ENCODE measurements around the gene ASCC1. TPM values are rescaled to one million over a fixed set of nuclear protein-coding genes. Genes with fewer than 3 reads are reported as not detected.

ASCC1 gene
- polyA plus RNA-seq, 4 donors: 9.2 to 21.3 (median 16.1) TPM

DNA sequence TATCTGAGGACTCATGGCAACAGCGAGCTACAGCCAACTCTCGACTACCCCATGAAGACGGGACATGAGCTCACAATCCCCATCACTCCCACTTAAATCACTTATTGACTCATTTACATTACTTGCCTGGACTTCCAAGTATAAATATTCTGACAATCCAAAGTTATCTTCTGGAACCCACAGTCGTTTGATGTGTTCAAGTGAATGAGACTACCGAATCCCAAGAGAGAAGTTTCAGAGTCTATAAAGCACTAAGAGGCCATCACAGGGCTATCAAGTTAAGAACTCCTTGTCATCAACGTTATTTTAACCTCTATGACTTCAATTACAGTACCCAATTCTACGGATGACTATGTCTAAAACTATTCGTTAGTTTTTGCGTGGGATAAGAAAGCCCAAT lies 11.8 kb downstream of the ASCC1 start:
- FAIRE-seq: no peak

DNA sequence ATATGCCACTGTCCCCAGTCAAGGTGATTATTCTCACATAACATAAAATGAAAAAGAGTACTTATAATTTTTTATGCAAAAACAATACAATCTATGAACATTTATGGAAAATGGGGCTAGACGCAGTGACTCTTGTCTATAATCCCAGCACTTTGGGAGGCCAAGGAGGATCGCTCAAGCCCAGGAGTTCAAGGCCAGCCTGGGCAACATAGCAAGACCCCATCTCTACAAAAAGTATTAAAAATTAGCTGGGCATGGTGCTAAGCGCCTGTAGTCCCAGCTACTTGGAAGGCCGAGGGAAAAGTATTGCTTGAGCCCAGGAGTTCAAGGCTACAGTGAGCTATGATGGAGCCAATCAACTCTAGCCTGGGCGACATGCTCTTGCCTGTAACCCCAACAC lies 14.8 kb downstream of the ASCC1 start:
- Histone ChIP-seq H3K4me3 (ENCODE audit: low read depth in 1 of 3, low read length in 3 of 3) (no peak overlapping the region), H3K27ac (ENCODE audit: low read depth in 1 of 3, low read length in 2 of 3) (no peak overlapping the region), H3K9me3 (ENCODE audit: control insufficient read depth in 2 of 2, insufficient read depth in 1 of 2, low read depth in 1 of 2, low read length in 1 of 2) (no peaks in the 10 kb centered on the region), H3K4me1 (ENCODE audit: control insufficient read depth in 3 of 3, insufficient read depth in 2 of 3, low read depth in 1 of 3, low read length in 2 of 3) (no peaks in the 10 kb centered on the region), H3K36me3 (ENCODE audit: control insufficient read depth in 3 of 3, insufficient read depth in 2 of 3, low read depth in 1 of 3, low read length in 3 of 3) (peaks cover 0 to 25% (median 8%) of the 10 kb centered on the region in 3 donors), H3K27me3 (ENCODE audit: control insufficient read depth in 3 of 3, insufficient read depth in 3 of 3, low read length in 3 of 3) (no peaks in the 10 kb centered on the region)
- DNase-seq (no peak), FAIRE-seq (no peak)
- 76 to 95% (median 83%) methylated on average over 5 of the region's 5 CpGs for WGBS, 3 donors

More for the DNA sequence above, 11.8 kb downstream of the ASCC1 start:
- H3K4me1 ChIP-seq (ENCODE audit: control insufficient read depth in 3 of 3, insufficient read depth in 2 of 3, low read depth in 1 of 3, low read length in 2 of 3): no peaks in the 10 kb centered on the region
- H3K4me3 ChIP-seq (ENCODE audit: low read depth in 1 of 3, low read length in 3 of 3): no peak overlapping the region
- no peak overlapping the region for H3K27ac ChIP-seq (ENCODE audit: low read depth in 1 of 3, low read length in 2 of 3)
- H3K27me3 ChIP-seq (ENCODE audit: control insufficient read depth in 3 of 3, insufficient read depth in 3 of 3, low read length in 3 of 3): no peaks in the 10 kb centered on the region
- WGBS, 3 donors: 86 to 92% (median 89%) methylated on average over 9 of the region's 9 CpGs
- no peak for DNase-seq
- peaks cover 0 to 37% (median 7%) of the 10 kb centered on the region in 3 donors for H3K36me3 ChIP-seq (ENCODE audit: control insufficient read depth in 3 of 3, insufficient read depth in 2 of 3, low read depth in 1 of 3, low read length in 3 of 3)
- no peaks in the 10 kb centered on the region for H3K9me3 ChIP-seq (ENCODE audit: control insufficient read depth in 2 of 2, insufficient read depth in 1 of 2, low read depth in 1 of 2, low read length in 1 of 2)

DNA sequence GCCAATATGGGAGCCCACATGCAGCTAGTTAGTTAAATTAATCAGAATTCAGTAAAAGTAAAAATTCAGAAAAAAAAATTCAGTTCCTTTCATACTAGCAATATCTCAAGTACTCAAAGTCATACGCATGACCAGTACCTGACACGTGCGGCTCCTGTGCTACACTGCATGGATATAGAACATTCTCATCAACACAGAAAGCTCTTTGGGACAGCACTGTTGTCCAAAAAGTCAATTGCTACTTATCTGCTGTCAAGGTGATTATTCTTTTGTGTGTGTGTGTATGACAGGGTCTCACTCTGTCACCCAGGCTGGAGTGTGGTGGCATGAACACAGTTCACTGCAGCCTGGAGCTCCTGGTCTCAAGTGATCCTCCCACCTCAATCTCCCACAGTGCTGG lies 15.2 kb downstream of the ASCC1 start:
- FAIRE-seq (no peak), DNase-seq (no peak)
- Histone ChIP-seq H3K36me3 (ENCODE audit: control insufficient read depth in 3 of 3, insufficient read depth in 2 of 3, low read depth in 1 of 3, low read length in 3 of 3) (peaks cover 0 to 28% (median 10%) of the 10 kb centered on the region in 3 donors), H3K9me3 (ENCODE audit: control insufficient read depth in 2 of 2, insufficient read depth in 1 of 2, low read depth in 1 of 2, low read length in 1 of 2) (no peaks in the 10 kb centered on the region), H3K4me3 (ENCODE audit: low read depth in 1 of 3, low read length in 3 of 3) (no peak overlapping the region), H3K4me1 (ENCODE audit: control insufficient read depth in 3 of 3, insufficient read depth in 2 of 3, low read depth in 1 of 3, low read length in 2 of 3) (no peaks in the 10 kb centered on the region), H3K27ac (ENCODE audit: low read depth in 1 of 3, low read length in 2 of 3) (no peak overlapping the region), H3K27me3 (ENCODE audit: control insufficient read depth in 3 of 3, insufficient read depth in 3 of 3, low read length in 3 of 3) (no peaks in the 10 kb centered on the region)
- WGBS, 3 donors: 98 to 99% (median 99%) methylated on average over 3 of the region's 3 CpGs

DNA sequence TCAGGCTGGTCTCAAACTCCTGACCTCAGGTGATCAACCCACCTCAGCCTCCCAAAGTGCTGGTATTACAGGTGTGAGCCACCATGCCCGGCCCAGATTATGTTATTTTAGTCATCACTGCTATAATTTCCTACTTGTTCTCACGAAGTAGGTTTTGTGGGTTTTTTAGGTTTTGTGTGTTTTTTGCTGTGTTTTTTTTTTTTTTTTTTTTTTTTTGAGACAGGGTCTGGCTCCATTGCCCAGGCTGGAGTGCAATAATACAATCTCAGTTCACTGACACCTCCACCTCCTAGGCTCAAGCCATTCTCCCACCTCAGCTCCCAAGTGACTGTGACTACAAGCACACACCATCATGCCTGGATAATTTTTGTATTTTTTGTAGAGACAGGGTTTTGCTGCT lies 21.1 kb downstream of the ASCC1 start:
- 84 to 90% (median 85%) methylated on average over 2 of the region's 2 CpGs for WGBS, 3 donors
- Histone ChIP-seq H3K4me3 (ENCODE audit: low read depth in 1 of 3, low read length in 3 of 3) (no peak overlapping the region), H3K36me3 (ENCODE audit: control insufficient read depth in 3 of 3, insufficient read depth in 2 of 3, low read depth in 1 of 3, low read length in 3 of 3) (peaks cover 0 to 30% (median 5%) of the 10 kb centered on the region in 3 donors), H3K27ac (ENCODE audit: low read depth in 1 of 3, low read length in 2 of 3) (no peak overlapping the region), H3K4me1 (ENCODE audit: control insufficient read depth in 3 of 3, insufficient read depth in 2 of 3, low read depth in 1 of 3, low read length in 2 of 3) (no peaks in the 10 kb centered on the region), H3K27me3 (ENCODE audit: control insufficient read depth in 3 of 3, insufficient read depth in 3 of 3, low read length in 3 of 3) (no peaks in the 10 kb centered on the region), H3K9me3 (ENCODE audit: control insufficient read depth in 2 of 2, insufficient read depth in 1 of 2, low read depth in 1 of 2, low read length in 1 of 2) (no peaks in the 10 kb centered on the region)
- FAIRE-seq (no peak), DNase-seq (no peak)

DNA sequence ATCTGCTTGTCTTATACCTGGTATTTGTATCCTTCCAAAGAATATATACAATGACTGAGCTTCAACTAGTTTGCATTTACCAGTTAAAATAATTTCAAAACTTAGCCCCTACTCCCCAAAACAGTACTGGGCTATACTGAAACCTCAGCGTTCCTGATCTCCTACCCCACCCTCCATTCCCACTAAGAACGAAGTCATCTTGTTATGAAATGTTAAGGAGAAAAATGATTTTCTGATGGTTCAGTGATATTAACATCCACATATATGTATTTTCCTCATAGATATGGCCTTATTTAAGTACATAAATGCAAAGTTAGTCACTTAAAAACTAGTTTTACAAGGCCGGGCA lies 29.1 kb downstream of the ASCC1 start:
- H3K4me3 ChIP-seq (ENCODE audit: low read depth in 1 of 3, low read length in 3 of 3): no peak overlapping the region
- FAIRE-seq (no peak), DNase-seq (no peak)
- H3K27me3 ChIP-seq (ENCODE audit: control insufficient read depth in 3 of 3, insufficient read depth in 3 of 3, low read length in 3 of 3): no peaks in the 10 kb centered on the region
- no peaks in the 10 kb centered on the region for H3K9me3 ChIP-seq (ENCODE audit: control insufficient read depth in 2 of 2, insufficient read depth in 1 of 2, low read depth in 1 of 2, low read length in 1 of 2)
- peaks cover 2 to 16% (median 3%) of the 10 kb centered on the region in 3 donors for H3K36me3 ChIP-seq (ENCODE audit: control insufficient read depth in 3 of 3, insufficient read depth in 2 of 3, low read depth in 1 of 3, low read length in 3 of 3)
- no peaks in the 10 kb centered on the region for H3K4me1 ChIP-seq (ENCODE audit: control insufficient read depth in 3 of 3, insufficient read depth in 2 of 3, low read depth in 1 of 3, low read length in 2 of 3)
- 81 to 99% (median 87%) methylated on average over 3 of the region's 3 CpGs for WGBS, 3 donors
- H3K27ac ChIP-seq (ENCODE audit: low read depth in 1 of 3, low read length in 2 of 3): peak overlapping the region in 1 of 3 donors; percentile 49

DNA sequence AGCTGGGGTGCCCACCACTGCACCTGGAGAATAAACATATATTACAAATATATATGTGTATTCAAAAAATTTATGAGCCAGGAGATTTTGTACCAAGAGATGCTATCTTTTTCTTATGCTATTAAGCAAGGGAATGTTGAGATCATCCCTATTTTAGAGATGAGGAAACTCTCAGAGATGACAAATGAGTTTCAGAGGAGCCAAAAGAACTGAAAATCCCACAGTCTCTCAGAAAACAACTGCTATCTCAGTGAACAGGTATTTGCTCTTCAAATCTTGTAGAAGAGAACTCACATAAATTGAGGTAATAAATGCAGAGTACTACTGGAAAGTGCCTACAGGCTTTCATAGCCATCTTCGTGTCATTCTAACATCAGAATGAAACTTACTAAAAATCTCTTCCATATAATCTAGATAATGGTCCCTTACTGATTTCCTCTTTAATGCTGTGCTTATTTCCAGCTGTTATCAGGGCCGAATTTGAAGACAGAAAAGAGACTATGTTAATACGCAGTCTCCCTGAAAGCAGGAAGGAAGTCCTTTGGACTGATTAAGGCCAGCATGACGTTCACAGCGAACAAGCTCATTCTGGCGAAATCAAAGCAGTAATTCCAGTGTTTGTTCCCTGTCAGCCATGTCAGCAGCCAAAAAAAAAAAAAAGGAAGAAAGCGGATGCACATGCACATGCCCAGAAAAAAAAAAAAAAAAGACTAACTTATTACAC lies 29.7 kb downstream of the ASCC1 start:
- WGBS, 3 donors: 66 to 93% (median 80%) methylated on average over 7 of the region's 7 CpGs
- DNase-seq (no peak), FAIRE-seq (no peak)
- Histone ChIP-seq H3K27ac (ENCODE audit: low read depth in 1 of 3, low read length in 2 of 3) (peak overlapping the region in 1 of 3 donors; percentile 41), H3K4me3 (ENCODE audit: low read depth in 1 of 3, low read length in 3 of 3) (no peak overlapping the region), H3K36me3 (ENCODE audit: control insufficient read depth in 3 of 3, insufficient read depth in 2 of 3, low read depth in 1 of 3, low read length in 3 of 3) (peaks cover 2 to 18% (median 3%) of the 10 kb centered on the region in 3 donors), H3K27me3 (ENCODE audit: control insufficient read depth in 3 of 3, insufficient read depth in 3 of 3, low read length in 3 of 3) (no peaks in the 10 kb centered on the region), H3K9me3 (ENCODE audit: control insufficient read depth in 2 of 2, insufficient read depth in 1 of 2, low read depth in 1 of 2, low read length in 1 of 2) (no peaks in the 10 kb centered on the region), H3K4me1 (ENCODE audit: control insufficient read depth in 3 of 3, insufficient read depth in 2 of 3, low read depth in 1 of 3, low read length in 2 of 3) (no peaks in the 10 kb centered on the region)

DNA sequence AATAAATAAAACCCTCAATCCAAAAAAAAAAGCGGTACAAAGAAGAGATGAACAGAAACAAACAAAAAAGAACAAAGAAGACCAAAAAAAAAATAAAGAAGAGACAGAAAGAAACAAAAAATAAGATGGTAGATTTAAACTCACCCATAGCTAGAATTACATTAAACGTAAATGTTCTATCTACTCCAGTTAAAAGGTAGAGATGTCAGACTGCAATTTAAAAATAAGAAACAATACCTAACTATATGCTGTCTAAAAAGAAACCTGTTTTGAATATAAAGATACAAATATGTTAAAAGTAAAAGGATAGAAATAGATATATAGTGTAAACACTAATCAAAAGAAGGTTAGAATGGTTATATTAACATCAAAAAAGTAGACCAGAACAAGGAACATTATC lies 31.9 kb downstream of the ASCC1 start:
- no peak overlapping the region for H3K27ac ChIP-seq (ENCODE audit: low read depth in 1 of 3, low read length in 2 of 3)
- WGBS, 3 donors: 96 to 100% (median 99%) methylated on average over 2 of the region's 2 CpGs
- DNase-seq (no peak), FAIRE-seq (no peak)
- H3K27me3 ChIP-seq (ENCODE audit: control insufficient read depth in 3 of 3, insufficient read depth in 3 of 3, low read length in 3 of 3): no peaks in the 10 kb centered on the region
- no peaks in the 10 kb centered on the region for H3K9me3 ChIP-seq (ENCODE audit: control insufficient read depth in 2 of 2, insufficient read depth in 1 of 2, low read depth in 1 of 2, low read length in 1 of 2)
- H3K4me3 ChIP-seq (ENCODE audit: low read depth in 1 of 3, low read length in 3 of 3): no peak overlapping the region
- H3K36me3 ChIP-seq (ENCODE audit: control insufficient read depth in 3 of 3, insufficient read depth in 2 of 3, low read depth in 1 of 3, low read length in 3 of 3): peaks cover 0 to 13% (median 2%) of the 10 kb centered on the region in 3 donors
- no peaks in the 10 kb centered on the region for H3K4me1 ChIP-seq (ENCODE audit: control insufficient read depth in 3 of 3, insufficient read depth in 2 of 3, low read depth in 1 of 3, low read length in 2 of 3)

DNA sequence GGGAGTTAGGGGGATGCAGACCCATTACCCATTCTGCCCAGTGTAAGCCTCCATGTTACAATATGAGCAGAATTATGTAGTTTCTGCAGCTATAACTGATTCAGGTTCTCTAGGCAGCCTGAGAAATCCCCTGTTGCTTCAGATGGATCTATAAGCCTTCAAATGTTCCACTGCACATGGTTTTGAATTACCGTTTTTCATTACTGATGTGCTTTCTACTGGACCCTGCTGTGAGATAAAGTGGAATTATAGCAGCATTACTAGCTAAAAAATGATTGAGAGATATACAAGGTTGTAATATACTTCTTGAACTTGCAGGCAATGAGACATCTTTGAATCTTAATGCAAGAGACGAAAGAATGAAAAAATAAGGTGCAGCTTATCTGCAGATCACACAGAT lies 38.6 kb downstream of the ASCC1 start:
- WGBS, 3 donors: 98 to 100% (median 100%) methylated on average over 2 of the region's 2 CpGs
- Histone ChIP-seq H3K4me3 (ENCODE audit: low read depth in 1 of 3, low read length in 3 of 3) (no peak overlapping the region), H3K27me3 (ENCODE audit: control insufficient read depth in 3 of 3, insufficient read depth in 3 of 3, low read length in 3 of 3) (no peaks in the 10 kb centered on the region), H3K36me3 (ENCODE audit: control insufficient read depth in 3 of 3, insufficient read depth in 2 of 3, low read depth in 1 of 3, low read length in 3 of 3) (peaks cover 0 to 11% (median 3%) of the 10 kb centered on the region in 3 donors), H3K27ac (ENCODE audit: low read depth in 1 of 3, low read length in 2 of 3) (no peak overlapping the region), H3K4me1 (ENCODE audit: control insufficient read depth in 3 of 3, insufficient read depth in 2 of 3, low read depth in 1 of 3, low read length in 2 of 3) (peaks cover 0 to 7% (median 4%) of the 10 kb centered on the region in 3 donors), H3K9me3 (ENCODE audit: control insufficient read depth in 2 of 2, insufficient read depth in 1 of 2, low read depth in 1 of 2, low read length in 1 of 2) (no peaks in the 10 kb centered on the region)
- no peak for DNase-seq
- FAIRE-seq: no peak

DNA sequence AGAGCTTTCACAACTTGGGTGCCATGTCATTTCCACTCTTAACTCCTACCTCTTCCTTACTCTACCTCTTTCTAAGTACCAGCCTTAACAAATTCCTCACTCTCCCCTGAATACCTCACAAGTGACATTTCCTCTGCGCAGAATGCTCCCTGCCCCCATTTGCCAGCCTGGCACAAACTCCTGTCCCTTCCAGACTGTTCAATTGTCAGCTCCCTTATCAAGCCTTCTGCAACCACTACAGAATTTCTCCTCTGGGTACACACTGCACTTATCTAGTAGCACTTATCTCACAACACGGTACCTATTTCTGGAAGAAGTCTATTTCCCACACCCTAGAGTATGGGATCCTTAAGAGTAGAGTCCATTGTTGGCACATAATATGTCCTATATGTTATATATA lies 39.4 kb downstream of the ASCC1 start:
- Histone ChIP-seq H3K9me3 (ENCODE audit: control insufficient read depth in 2 of 2, insufficient read depth in 1 of 2, low read depth in 1 of 2, low read length in 1 of 2) (no peaks in the 10 kb centered on the region), H3K4me3 (ENCODE audit: low read depth in 1 of 3, low read length in 3 of 3) (no peak overlapping the region), H3K36me3 (ENCODE audit: control insufficient read depth in 3 of 3, insufficient read depth in 2 of 3, low read depth in 1 of 3, low read length in 3 of 3) (peaks cover 0 to 7% (median 3%) of the 10 kb centered on the region in 3 donors), H3K4me1 (ENCODE audit: control insufficient read depth in 3 of 3, insufficient read depth in 2 of 3, low read depth in 1 of 3, low read length in 2 of 3) (peaks cover 0 to 7% (median 4%) of the 10 kb centered on the region in 3 donors), H3K27ac (ENCODE audit: low read depth in 1 of 3, low read length in 2 of 3) (no peak overlapping the region), H3K27me3 (ENCODE audit: control insufficient read depth in 3 of 3, insufficient read depth in 3 of 3, low read length in 3 of 3) (no peaks in the 10 kb centered on the region)
- FAIRE-seq: no peak
- peak in 1 of 2 donors; percentile 50 for DNase-seq
- WGBS, 3 donors: 64 to 77% (median 65%) methylated on average over 2 of the region's 2 CpGs

Data from small intestine (tissue), 7 donors.